Hematopoietic multipotent progenitor cell (in vitro differentiated cells): ENCODE measurements around the gene FANCD2OS. TPM values are rescaled to one million over a fixed set of nuclear protein-coding genes. Genes with fewer than 3 reads are reported as not detected.
"Not testable (repeated sequence)": the region's sequence is repeated elsewhere in the genome, so short reads cannot be mapped to it uniquely, and the experiment has no call there.

Source experiments
- DNase-seq, 3 donors: peaks; one replicate each; pipeline ENCODE4 v3.0.0-alpha.2; 2011 to 2015; ENCODE audit warnings: low read depth in 2 of 3, low spot score in 2 of 3
- total RNA-seq: library from RNA; depleted of rRNA; stranded (reverse); fragments of >200 nt; gene quantifications from one replicate; pipeline ENCODE4 v1.2.3, GENCODE V29; 2012

FANCD2OS gene, protein sequence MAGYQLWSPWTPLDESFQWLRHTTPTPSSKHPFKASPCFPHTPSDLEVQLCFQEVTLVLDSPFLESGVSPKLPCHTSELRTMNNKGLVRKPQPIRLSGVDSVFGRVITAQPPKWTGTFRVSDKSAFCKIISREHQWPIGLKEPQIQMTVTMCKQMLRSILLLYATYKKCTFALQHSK
- not detected for total RNA-seq

DNA sequence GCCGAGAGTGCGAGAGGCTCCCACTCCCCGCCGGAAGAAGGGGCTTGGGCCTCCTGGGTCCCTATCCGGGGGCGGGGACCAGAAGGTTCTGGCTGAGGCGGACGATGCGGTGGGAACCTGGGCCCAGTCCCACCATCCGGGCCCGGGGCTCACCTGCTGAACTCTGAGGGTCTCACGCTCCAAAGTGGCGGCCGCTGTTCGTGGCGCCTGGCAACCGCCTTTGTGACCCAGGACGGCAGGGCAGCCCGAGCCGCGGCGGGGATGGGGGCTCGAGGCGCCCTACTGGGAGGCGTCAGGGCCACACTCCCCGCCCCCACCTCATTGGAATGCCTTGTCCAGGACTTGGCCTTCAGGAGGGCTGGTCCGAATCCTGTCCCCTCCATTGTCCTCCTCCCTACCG lies at the start of gene FANCD2OS:
Gene FANCD2OS (minus strand): TSS at position 165 of the 400 bp plus-strand sequence. CDS start 3,481 bp downstream, outside the sequence.
- no peak for DNase-seq

DNA sequence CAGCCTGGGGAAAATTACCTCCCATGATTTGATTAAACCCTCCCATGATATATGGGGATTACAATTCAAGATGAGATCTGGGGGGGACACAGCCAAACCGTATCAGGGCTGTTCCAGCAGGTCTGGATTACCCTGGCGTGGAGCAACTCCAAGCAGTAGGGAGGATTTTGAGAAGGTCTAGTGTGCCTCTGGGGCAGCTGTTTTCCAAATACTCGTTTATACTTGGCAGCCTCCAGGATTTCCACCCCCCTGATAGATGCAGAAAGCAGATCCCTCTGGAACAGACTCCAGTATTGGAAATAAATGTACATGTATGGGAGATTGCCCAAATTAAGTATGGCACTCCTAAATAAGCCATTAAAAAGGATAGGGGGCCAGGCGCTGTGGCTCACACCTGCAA lies 49.0 kb upstream of the FANCD2OS start:
- DNase-seq = no peak

DNA sequence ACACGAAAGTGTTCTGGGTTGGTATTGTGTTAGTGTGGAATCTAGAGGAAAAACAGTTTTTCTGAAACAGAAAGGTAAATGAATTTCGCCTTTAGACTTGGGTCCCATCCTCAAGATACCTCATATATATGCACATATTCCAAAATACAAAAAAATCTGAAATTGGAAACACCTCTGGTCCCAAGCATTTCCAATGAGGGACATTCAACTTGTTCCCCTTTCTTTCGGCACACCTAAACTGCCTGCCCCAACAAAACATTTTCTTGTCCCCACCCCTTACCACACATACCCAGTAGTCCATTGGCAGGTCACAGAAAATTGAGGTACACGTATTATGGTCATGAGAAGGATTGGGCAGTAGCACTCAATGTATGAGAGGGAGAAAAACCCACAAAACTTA lies 47.6 kb upstream of the FANCD2OS start:
- no peak for DNase-seq

DNA sequence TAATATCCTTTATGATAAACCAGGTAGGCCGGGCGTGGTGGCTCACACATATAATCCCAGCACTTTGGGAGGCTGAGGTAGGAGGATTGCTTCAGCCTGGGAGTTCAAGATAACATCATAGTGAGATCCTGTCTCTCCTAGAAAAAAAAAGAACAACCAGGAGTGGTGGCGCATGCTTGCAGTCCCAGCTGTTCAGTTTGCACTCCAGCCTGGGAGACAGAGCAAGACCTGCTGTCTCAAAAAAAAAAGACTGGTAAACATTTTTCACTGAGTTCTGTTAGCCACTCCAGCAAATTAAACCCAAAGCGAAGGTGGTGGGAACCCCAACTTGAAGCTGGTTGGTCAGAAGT lies 47.0 kb upstream of the FANCD2OS start:
- DNase-seq = no peak

DNA sequence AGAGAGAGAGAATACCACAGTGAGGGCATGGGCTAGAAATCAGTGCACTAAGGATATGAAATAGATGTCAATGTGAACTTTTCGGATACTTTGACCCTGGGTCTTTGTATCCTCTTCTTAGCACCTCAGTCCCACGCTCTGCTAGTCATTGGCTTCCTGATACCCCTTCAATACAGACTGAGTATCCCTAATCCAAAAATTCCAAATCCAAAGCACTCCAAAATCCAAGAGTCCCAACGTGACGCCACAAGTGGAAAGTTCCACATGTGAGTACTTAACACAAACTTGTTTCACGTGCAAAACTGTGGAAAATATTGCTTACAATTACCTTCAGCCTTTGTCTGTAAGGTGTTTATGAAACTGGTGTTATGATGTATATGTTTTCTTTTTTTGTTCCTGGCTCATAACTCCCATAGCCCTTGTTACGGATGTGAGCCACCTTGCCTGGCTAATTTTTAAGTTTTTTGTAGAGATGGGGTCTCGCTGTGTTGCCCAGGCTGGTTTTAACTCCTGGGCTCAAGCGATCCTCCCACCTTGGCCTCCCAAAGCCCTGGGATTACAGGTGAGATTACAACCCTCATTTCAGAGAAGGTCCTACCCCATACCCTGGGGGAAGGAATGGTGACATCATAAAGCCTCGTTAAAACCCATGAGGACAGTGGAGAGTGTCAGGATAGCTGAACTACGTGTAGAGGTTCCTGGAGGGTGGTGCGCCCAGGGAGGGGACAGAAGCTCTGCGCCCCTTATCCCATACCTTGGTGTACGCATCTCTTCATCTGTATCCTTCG lies 46.5 kb upstream of the FANCD2OS start:
- no peak for DNase-seq

DNA sequence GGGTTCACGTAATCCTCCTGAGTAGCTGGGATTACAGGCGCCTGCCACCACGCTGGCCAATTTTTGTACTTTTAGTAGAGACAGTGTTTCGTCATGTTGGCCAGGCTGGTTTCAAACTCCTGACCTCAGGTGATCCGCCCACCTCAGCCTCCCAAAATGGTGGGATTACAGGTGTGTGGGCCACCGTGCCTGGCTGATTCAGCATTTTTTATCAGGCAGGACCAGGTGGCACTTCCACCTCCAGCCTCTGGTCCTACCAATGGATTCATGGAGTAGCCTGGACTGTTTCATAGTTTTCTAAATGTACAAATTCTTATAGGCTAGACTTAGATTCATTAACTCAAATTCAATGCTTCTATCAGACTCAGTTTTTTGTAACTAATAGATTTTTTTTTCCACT lies 42.9 kb upstream of the FANCD2OS start:
- no peak for DNase-seq

DNA sequence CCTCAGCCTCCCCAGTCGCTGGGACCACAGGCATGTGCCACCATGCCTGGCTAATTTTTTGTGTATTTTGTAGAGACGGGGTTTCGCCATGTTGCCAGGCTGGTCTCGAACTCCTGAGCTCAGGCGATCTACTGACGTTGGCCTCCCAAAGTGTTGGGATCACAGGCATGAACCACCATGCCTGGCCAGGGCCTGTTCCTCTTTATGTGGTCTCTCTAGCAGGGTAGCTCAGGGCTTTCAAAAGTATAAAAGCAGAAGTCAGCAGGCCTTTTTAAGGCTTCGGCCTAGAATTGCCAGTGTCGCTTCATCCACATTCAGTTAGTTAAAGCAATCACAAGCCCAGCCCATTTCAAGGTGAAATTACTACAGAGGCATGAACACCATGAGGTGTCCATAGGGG lies 41.2 kb upstream of the FANCD2OS start:
- no peak for DNase-seq

DNA sequence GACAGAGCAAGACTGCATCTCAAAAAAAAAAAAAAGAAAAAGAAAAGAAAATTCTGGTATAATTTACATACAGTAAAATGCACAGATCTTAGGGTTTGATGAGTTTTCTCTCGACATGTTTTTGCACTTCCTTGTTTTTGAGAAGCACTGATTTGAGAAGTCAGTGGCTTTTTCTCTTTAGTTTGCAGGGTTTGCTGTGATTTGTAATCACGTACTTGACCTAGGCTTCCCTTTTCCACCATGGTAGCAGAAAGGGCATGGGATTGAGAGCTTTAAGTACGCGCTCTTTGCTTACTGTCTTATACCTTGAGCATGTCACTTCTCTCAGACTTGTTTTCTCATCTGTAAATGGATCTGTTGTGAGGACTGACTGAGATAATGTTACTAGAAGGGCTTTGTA lies 37.6 kb upstream of the FANCD2OS start:
- no peak for DNase-seq

DNA sequence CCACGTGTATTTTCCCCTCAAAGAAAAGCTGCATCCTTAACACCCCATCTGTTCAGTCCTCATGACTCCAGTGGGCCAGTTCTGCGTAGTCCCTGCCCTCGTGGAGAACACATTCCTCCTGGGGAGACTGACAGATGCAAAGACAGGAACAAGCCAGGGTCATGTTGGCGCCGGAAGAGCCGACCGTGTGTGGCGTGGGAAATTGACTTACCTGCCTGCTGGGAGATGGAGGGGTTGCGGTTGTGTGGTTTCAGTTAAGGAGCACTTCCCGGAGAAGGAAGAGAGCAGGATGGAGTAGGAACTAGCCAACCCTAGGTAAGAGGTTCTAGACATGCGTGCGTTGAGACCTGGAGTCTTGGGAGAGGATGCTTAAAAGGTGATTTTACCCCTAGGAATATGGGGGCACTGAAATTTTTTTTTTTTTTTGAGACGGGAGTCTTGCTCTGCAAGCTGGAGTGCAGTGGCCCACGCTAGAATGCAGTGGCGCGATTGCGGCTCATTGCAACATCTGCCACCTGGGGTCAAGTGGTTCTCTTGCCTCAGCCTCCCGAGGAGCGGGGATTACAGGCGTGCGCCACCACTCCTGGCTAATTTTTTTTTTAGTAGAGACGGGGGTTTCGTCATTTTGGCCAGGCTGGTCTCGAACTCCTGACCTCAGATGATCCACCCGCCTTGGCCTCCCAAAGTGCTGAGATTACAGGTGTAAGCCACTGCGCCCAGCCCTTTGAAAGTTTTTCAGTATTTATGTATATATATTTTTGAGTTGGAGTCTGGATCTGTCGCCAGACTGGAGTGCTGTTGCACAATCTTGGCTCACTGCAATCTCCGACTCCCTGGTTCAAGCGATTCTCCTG lies 34.9 kb upstream of the FANCD2OS start:
- DNase-seq = no peak

DNA sequence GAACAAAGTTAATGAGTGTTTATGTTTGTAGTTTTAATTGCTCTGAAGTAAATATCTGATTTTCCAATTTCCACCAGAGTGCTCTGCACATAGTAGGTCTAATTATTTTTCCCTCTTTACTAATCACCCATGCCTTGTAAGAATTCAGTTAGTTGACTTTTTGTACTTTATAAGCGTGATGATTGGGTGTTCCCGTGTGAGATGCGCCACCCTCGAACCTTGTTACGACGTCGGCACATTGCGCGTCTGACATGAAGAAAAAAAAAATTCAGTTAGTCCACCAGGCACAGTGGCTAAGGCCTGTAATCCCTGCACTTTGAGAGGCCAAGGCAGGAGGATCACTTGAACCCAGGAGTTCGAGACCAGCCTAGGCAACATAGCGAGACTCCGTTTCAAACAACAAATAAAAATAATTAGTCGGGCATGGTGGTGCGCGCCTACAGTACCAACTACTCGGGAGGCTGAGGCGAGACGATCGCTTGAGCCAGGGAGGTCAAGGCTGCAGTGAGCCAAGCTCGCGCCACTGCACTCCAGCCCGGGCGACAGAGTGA lies 33.0 kb upstream of the FANCD2OS start:
- DNase-seq = no peak

DNA sequence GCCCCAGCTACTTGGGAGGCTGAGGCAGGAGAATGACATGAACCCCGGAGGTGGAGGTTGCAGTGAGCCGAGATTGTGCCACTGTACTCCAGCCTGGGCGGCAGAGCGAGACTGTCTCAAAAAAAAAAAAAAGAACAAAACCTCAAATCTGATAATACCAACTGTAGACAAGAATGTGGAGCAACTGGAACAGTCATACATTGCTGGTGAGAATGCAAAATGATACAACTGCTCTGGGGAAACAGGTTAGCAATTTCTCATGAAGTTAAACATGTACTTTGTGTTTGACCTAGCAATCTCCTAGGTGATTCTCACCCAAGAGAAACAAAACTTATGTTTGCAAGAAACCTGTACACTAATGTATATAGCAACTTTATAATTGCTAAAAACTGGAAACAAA lies 29.1 kb upstream of the FANCD2OS start:
- DNase-seq = no peak

DNA sequence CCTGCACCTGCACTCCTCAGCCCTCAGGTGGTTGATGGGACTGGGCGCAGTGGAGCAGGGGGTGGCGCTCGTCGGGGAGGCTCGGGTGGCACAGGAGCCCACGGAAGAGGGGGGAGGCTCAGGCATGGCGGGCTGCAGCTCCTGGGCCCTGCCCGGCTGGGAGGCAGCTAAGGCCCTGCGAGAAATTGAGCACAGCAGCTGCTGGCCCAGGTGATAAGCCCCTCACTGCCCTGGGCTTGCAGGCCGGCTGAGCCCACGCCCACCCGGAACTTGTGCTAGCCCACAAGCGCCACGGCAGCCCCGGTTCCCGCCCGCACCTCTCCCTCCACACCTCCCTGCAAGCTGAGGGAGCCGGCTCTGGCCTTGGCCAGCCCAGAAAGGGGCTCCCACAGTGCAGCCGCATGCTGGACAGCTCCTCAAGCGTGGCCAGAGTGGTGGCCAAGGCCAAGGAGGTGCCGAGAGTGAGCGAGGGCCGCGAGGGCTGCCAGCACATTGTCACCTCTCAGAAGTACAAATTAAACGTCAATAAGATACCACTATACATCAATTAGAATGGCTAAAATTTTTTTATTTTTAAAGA lies 28.5 kb upstream of the FANCD2OS start:
- no peak for DNase-seq

DNA sequence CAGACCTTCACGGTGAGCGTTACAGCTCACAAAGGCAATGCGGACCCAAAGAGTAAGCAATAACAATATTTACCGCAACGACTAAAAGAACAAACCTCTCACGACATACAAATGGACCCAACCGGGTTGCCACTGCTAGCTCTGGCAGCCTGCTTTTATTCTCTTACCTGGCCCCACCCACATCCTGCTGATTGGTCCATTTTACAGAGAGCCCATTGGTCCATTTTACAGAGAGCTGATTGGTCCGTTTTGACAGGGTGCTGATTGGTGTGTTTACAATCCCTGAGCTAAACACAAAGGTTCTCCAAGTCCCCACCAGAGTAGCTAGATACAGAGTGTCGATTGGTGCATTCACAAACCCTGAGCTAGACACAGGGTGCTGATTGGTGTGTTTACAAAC lies 27.8 kb upstream of the FANCD2OS start:
- not testable (repeated sequence) for DNase-seq

DNA sequence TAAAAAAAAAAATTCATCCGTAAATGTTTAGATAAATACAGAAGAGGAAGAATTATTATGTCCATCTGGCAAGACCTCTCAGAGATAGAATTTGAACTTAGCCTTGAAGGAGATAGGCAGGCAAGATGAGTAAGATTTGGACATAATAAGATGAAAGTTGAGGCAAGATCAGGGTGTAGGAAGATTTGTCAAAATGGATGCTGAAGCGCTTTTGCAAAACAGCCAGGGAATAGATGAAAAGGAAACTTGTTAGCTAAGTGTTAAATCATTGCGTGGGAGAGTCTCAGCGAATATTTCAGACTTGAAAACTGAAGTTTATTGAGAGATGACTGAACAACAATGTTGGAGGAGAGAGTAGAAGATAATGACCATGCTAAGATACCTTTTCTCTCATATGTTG lies 14.7 kb upstream of the FANCD2OS start:
- DNase-seq = no peak

DNA sequence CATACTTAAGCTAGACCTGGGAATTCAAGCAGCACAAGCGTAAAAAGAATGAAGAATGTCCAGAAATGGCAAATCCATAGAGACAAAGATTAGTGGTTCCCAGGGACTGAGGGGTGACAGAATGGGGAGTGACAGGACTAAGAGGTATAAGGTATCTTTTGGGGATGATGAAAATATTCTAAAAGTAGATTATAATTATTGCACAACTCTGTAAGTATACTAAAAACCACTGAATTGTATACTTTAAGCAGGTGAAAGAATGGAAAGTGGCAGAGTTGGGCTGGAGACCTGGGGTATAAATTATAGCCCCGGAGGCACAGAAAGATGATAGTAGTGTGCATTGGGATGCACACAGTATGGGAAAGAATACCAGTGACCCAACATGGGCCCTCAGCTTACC lies 13.0 kb upstream of the FANCD2OS start:
- no peak for DNase-seq

DNA sequence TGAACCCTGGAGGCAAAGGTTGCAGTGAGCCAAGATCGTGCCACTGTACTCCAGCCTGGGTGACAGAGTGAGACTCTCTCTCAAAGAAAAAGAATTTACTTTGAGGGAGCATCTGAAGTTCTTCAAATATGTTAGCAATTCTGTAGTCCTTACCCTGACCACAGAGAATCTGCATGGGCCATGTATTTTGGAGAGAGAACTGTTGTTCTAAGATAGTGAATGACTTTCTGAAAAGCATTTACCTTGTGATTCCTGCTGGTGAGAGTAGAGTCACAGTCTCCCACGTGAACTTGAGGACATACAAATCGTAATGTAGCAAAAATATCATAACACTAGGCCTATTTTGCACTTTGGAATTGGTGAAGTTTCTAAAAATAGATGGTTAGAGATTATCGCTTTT lies 11.3 kb upstream of the FANCD2OS start:
- no peak for DNase-seq

DNA sequence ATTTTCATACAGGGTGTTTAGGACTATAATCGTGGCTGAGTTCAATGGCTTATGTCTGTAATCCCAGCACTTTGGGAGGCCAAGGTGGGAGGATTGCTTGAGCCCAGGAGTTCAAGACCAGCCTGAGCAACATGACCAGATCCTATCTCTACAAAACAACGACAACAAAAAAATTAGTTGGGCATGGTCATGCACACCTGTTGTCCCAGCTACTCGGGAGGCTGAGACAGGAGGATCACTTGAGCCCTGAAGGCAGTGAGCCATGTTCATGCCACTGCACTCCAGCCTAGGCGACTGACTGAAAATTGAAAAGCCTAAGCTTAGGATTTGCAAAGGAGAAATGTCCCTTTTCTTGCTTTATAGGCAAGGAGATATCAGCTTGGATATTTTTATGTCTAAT lies 8.9 kb upstream of the FANCD2OS start:
- no peak for DNase-seq

DNA sequence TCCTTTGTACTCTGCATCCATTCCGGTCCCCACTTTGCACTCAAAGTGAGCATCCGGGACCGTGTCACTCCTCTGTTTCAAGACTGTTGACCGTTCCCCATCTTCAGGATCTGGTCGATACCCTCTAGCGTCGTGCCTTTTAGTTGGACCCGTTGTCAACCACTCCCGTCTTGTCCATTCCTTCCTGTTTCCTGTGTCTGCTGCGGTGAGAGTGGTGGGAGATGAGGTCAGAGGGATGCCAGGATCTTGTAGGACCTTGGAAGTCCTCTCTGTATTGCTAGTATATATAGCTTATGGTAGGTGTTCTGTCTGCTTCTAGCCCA lies 8.0 kb upstream of the FANCD2OS start:
- DNase-seq = peak in 1 of 3 donors; percentile 24

DNA sequence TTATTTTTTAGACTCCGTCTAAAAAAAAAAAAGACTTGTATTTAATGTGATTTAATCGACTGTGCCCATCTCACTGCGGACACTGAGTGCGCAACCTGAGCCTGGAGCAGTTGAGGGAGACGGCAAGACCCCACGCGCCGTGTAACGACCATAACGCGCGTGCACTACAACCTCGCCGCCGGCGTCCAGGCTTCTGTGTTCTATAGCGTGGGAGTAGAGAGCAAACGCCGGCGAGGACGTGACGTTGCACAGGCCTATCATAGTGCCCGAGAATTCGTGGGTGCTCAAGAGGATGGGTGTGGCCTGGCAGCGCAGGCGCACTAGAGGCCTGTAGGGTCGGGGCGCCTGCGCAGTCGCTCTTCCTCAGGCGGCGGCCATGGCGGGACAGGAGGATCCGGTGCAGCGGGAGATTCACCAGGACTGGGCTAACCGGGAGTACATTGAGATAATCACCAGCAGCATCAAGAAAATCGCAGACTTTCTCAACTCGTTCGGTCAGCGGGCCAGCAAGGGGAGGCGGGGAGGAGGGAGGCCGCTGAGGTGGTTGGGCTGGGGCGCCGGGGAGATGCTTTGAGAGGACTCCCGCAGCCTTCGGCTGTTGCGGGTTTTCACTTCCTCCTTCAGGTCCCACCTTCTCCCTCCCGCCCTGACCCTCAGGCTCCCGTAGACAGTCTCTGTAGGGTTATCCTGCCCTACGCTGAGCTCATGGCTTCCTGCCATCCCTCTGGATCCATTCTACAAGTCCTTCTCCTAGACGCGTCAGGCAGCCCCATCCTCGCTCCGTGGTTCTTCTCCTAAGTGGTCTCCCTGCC lies 7.5 kb upstream of the FANCD2OS start, which contains the start of gene BRK1:
Gene BRK1 (plus strand): TSS at position 350 of the 812 bp plus-strand sequence. CDS start 27 bp downstream, at position 377.
- peak; percentile 89 to 98 (median 95) for DNase-seq

DNA sequence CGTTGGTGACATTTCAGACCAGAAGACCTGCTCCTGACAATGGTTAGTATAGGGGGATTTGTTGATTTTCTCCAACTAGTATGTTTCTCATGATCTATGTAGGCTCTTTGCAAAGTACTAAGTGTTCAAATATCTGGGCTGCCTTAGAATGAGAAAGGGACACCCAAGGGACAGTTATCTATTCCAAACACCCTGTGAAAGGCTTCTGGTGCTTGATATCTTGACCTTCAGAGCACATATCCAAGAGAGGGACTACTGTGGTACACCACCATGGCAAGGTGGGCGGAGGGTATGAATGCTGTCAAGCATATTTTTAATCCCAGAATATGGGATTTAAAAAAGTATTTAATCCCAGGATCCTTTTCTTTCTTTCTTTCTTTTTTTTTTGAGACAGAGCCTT lies 1.1 kb downstream of the FANCD2OS start:
- no peak for DNase-seq
